HG02870 (cell line): ENCODE data around the gene UMOD.

Source experiments
- ATAC-seq: cut with Tn5 transposase; IDR thresholded peaks from one replicate; pipeline ENCODE4 v1.9.1; 2021; ENCODE audit warnings: mild to moderate bottlenecking, moderate library complexity; ENCODE audit not compliant: unreplicated experiment

The UMOD gene

GRCh38 chr16:20352615-20353014 lies at the start of gene UMOD:
TSS of gene UMOD (minus strand) at chr16:20352715. CDS start at chr16:20350737, 1,978 bp downstream.
- ATAC-seq = no peak

GRCh38 chr16:20401475-20402016 lies 49.0 kb upstream of the UMOD start:
- no peak for ATAC-seq

GRCh38 chr16:20401066-20401465 lies 48.6 kb upstream of the UMOD start:
- ATAC-seq = no peak

GRCh38 chr16:20399185-20399584 lies 46.7 kb upstream of the UMOD start:
- ATAC-seq = no peak

- no peak for ATAC-seq
These were observed 46.1 kb upstream of the UMOD start for GRCh38 chr16:20398603-20399002.

- no peak for ATAC-seq
These were observed 45.1 kb upstream of the UMOD start for GRCh38 chr16:20397468-20398074.

- no peak for ATAC-seq
These were observed 44.4 kb upstream of the UMOD start for GRCh38 chr16:20396846-20397467.

- no peak for ATAC-seq
These were observed 43.4 kb upstream of the UMOD start for GRCh38 chr16:20395946-20396345.

GRCh38 chr16:20393801-20394577 lies 41.5 kb upstream of the UMOD start:
- no peak for ATAC-seq

GRCh38 chr16:20391045-20391444 lies 38.5 kb upstream of the UMOD start:
- no peak for ATAC-seq

GRCh38 chr16:20388854-20389253 lies 36.3 kb upstream of the UMOD start:
- no peak for ATAC-seq

GRCh38 chr16:20387978-20388377 lies 35.5 kb upstream of the UMOD start:
- ATAC-seq = no peak

GRCh38 chr16:20385844-20386832 lies 33.6 kb upstream of the UMOD start:
- no peak for ATAC-seq

GRCh38 chr16:20383106-20384029 lies 30.9 kb upstream of the UMOD start:
- no peak for ATAC-seq

GRCh38 chr16:20382202-20382948 lies 29.9 kb upstream of the UMOD start:
- ATAC-seq = no peak

GRCh38 chr16:20380782-20381181 lies 28.3 kb upstream of the UMOD start:
- no peak for ATAC-seq

GRCh38 chr16:20377181-20377580 lies 24.7 kb upstream of the UMOD start:
- no peak for ATAC-seq

GRCh38 chr16:20372701-20373100 lies 20.2 kb upstream of the UMOD start:
- no peak for ATAC-seq
